Activated CD4-positive, alpha-beta memory T cell treated with anti-CD3 and anti-CD28 coated beads for 36 hours (primary cell): ENCODE measurements around the gene BOLA3. TPM values are rescaled to one million over a fixed set of nuclear protein-coding genes. Genes with fewer than 3 reads are reported as not detected.
"Not testable (repeated sequence)": the region's sequence is repeated elsewhere in the genome, so short reads cannot be mapped to it uniquely, and the experiment has no call there.

ENCODE experiments used
- CTCF ChIA-PET: fragments of 350-600 bp; sonication (Branson Sonifier 250); formaldehyde crosslinking; loops from one replicate; lab custom pipeline; 2021; ENCODE audit warnings: antibody characterized with exemption, inconsistent platforms; lab: Charles Lee
- POLR2A ChIA-PET: fragments of 350-600 bp; sonication (Branson Sonifier 250); formaldehyde crosslinking; loops from one replicate; lab custom pipeline; 2021; ENCODE audit warnings: antibody characterized with exemption; lab: Charles Lee
- DNase-seq: peaks from one replicate; pipeline ENCODE4 v3.0.0-alpha.2; 2020
- H3K27ac Mint-ChIP-seq: one replicate; pipeline ENCODE4 v1.8.0; 2021; ENCODE audit warnings: mixed read lengths
- H3K27me3 Mint-ChIP-seq: one replicate; pipeline ENCODE4 v1.8.0; 2021; ENCODE audit warnings: mixed read lengths
- H3K36me3 Mint-ChIP-seq: one replicate; pipeline ENCODE4 v1.8.0; 2021; ENCODE audit warnings: mixed read lengths
- H3K4me1 Mint-ChIP-seq: one replicate; pipeline ENCODE4 v1.8.0; 2021; ENCODE audit warnings: low read depth, mixed read lengths
- H3K4me3 Mint-ChIP-seq: one replicate; pipeline ENCODE4 v1.8.0; 2021; ENCODE audit warnings: mild to moderate bottlenecking, mixed read lengths
- H3K9me3 Mint-ChIP-seq: one replicate; pipeline ENCODE4 v1.8.0; 2021; ENCODE audit warnings: mixed read lengths
- intact Hi-C: fragments of 100-400 bp; cut with micrococcal nuclease; formaldehyde crosslinking; loops from one replicate; pipeline ENCODE4 v1.15.1; 2023
- total RNA-seq, 2 experiments: library from RNA; stranded (reverse); gene quantifications; one replicate each; pipeline ENCODE4 v1.2.3, GENCODE V29; 2021

BOLA3 gene
- total RNA-seq, 2 experiments from 2014 or later: 97.2 to 99.8 TPM

GRCh38 chr2:74149247-74149525, 1.5 kb upstream of the BOLA3 start:
- intact Hi-C loops: loop anchor here (2.0 kb wide), 1 partner anchor 30 kb away; the partner anchor contains the start of gene MOB1A
- Mint-ChIP-seq H3K36me3 (peaks cover 4% of the 10 kb centered on the region), H3K27ac (no peak overlapping the region), H3K4me3 (no peak overlapping the region), H3K27me3 (no peaks in the 10 kb centered on the region), H3K9me3 (no peaks in the 10 kb centered on the region), H3K4me1 (peaks cover 6% of the 10 kb centered on the region)
- DNase-seq: no peak
- CTCF ChIA-PET: interaction anchor here (2.7 to 8.9 kb wide), 4 partner anchors 28 to 326 kb away, joined by 22 to 100 read pairs (median 44); partner anchors contain the start of genes MOB1A and STAMBP
- POLR2A ChIA-PET: interaction anchor here (0.8 to 2.9 kb wide), 5 partner anchors 10 to 185 kb away, joined by 3 to 22 read pairs (median 3); partner anchors contain the start of gene MTHFD2

- Mint-ChIP-seq H3K36me3 (peaks cover 3% of the 10 kb centered on the region), H3K9me3 (no peaks in the 10 kb centered on the region), H3K4me1 (peaks cover 6% of the 10 kb centered on the region), H3K4me3 (peak overlapping the region; percentile 2), H3K27ac (no peak overlapping the region), H3K27me3 (no peaks in the 10 kb centered on the region)
- ChIA-PET CTCF (interaction anchor here (1.6 to 8.9 kb wide), 7 partner anchors 16 to 326 kb away, joined by 4 to 100 read pairs (median 22); partner anchors contain the start of genes MOB1A, MTHFD2 and STAMBP), POLR2A (interaction anchor here (0.6 to 2.9 kb wide), 8 partner anchors 11 to 317 kb away, joined by 3 to 22 read pairs (median 4); partner anchors contain the start of genes MOB1A and MTHFD2)
- intact Hi-C loops: loop anchor here (2.0 kb wide), 1 partner anchor 30 kb away; the partner anchor contains the start of gene MOB1A
- no peak for DNase-seq
Measured at GRCh38 chr2:74148457-74149246, 940 bp upstream of the BOLA3 start.

- DNase-seq: peak; percentile 72
- no peak overlapping the region for H3K27ac Mint-ChIP-seq
- CTCF ChIA-PET: interaction anchor here (0.6 to 8.9 kb wide), 22 partner anchors 15 to 1446 kb away, joined by 3 to 100 read pairs (median 4); partner anchors contain the start of genes MOB1A, MTHFD2 and STAMBP
Measured at GRCh38 chr2:74146929-74147726, 584 bp downstream of the BOLA3 start.

GRCh38 chr2:74142340-74142739, 5.4 kb downstream of the BOLA3 start:
- intact Hi-C loops: no loop called here
- Mint-ChIP-seq H3K4me3 (no peak overlapping the region), H3K36me3 (peaks cover 14% of the 10 kb centered on the region), H3K27me3 (no peaks in the 10 kb centered on the region), H3K9me3 (no peaks in the 10 kb centered on the region), H3K4me1 (peaks cover 4% of the 10 kb centered on the region), H3K27ac (no peak overlapping the region)
- ChIA-PET POLR2A (no interaction called here), CTCF (no interaction called here)
- no peak for DNase-seq

More at GRCh38 chr2:74146929-74147726, 584 bp downstream of the BOLA3 start:
- no peaks in the 10 kb centered on the region for H3K27me3 Mint-ChIP-seq
- POLR2A ChIA-PET: interaction anchor here (1.1 to 2.9 kb wide), 6 partner anchors 27 to 320 kb away, joined by 3 to 22 read pairs (median 6); partner anchors contain the start of genes MOB1A, MTHFD2 and STAMBP
- intact Hi-C loops: loop anchor here (1.0 to 2.0 kb wide), 6 partner anchors 27 to 318 kb away; partner anchors contain the start of genes DGUOK and MTHFD2
- H3K36me3 Mint-ChIP-seq: peaks cover 3% of the 10 kb centered on the region
- H3K4me1 Mint-ChIP-seq: peaks cover 4% of the 10 kb centered on the region
- H3K4me3 Mint-ChIP-seq: no peak overlapping the region
- no peaks in the 10 kb centered on the region for H3K9me3 Mint-ChIP-seq

GRCh38 chr2:74138600-74139323, 8.9 kb downstream of the BOLA3 start:
- H3K4me3 Mint-ChIP-seq: no peak overlapping the region
- no peaks in the 10 kb centered on the region for H3K9me3 Mint-ChIP-seq
- H3K36me3 Mint-ChIP-seq: peaks cover 25% of the 10 kb centered on the region
- POLR2A ChIA-PET: no interaction called here
- DNase-seq: no peak
- no peak overlapping the region for H3K27ac Mint-ChIP-seq
- intact Hi-C loops: no loop called here
- H3K27me3 Mint-ChIP-seq: no peaks in the 10 kb centered on the region
- H3K4me1 Mint-ChIP-seq: no peaks in the 10 kb centered on the region
- CTCF ChIA-PET: interaction anchor here (0.8 kb wide), 1 partner anchor 310 kb away, joined by 3 read pairs; the partner anchor contains the start of gene STAMBP

GRCh38 chr2:74137651-74138599, 9.8 kb downstream of the BOLA3 start:
- H3K4me3 Mint-ChIP-seq: no peak overlapping the region
- CTCF ChIA-PET: interaction anchor here (0.7 to 0.8 kb wide), 2 partner anchors 151 to 309 kb away, joined by 3 to 5 read pairs; partner anchors contain the start of gene STAMBP
- POLR2A ChIA-PET: interaction anchor here (0.7 kb wide), 1 partner anchor 68 kb away, joined by 3 read pairs; no protein-coding TSS in a partner anchor
- DNase-seq: no peak
- intact Hi-C loops: no loop called here
- no peak overlapping the region for H3K27ac Mint-ChIP-seq
- H3K27me3 Mint-ChIP-seq: no peaks in the 10 kb centered on the region
- no peaks in the 10 kb centered on the region for H3K4me1 Mint-ChIP-seq
- H3K36me3 Mint-ChIP-seq: peaks cover 32% of the 10 kb centered on the region
- H3K9me3 Mint-ChIP-seq: no peaks in the 10 kb centered on the region

- POLR2A ChIA-PET: no interaction called here
- DNase-seq: no peak
- intact Hi-C loops: no loop called here
- Mint-ChIP-seq H3K27me3 (peaks cover 15% of the 10 kb centered on the region), H3K9me3 (no peaks in the 10 kb centered on the region), H3K36me3 (peaks cover 18% of the 10 kb centered on the region), H3K4me1 (no peaks in the 10 kb centered on the region), H3K4me3 (no peak overlapping the region), H3K27ac (no peak overlapping the region)
- CTCF ChIA-PET: interaction anchor here (0.7 to 1.4 kb wide), 2 partner anchors 16 to 131 kb away, joined by 4 to 5 read pairs; partner anchors contain the start of gene BOLA3
Measured at GRCh38 chr2:74131901-74132300, 15.8 kb downstream of the BOLA3 start.

GRCh38 chr2:74130211-74130995, 17.3 kb downstream of the BOLA3 start:
- POLR2A ChIA-PET: no interaction called here
- no peak for DNase-seq
- H3K27ac Mint-ChIP-seq: no peak overlapping the region
- no peaks in the 10 kb centered on the region for H3K4me1 Mint-ChIP-seq
- H3K27me3 Mint-ChIP-seq: peaks cover 15% of the 10 kb centered on the region
- H3K9me3 Mint-ChIP-seq: no peaks in the 10 kb centered on the region
- intact Hi-C loops: no loop called here
- CTCF ChIA-PET: no interaction called here
- peaks cover 18% of the 10 kb centered on the region for H3K36me3 Mint-ChIP-seq
- no peak overlapping the region for H3K4me3 Mint-ChIP-seq

- ChIA-PET POLR2A (no interaction called here), CTCF (no interaction called here)
- no peaks in the 10 kb centered on the region for H3K4me1 Mint-ChIP-seq
- H3K4me3 Mint-ChIP-seq: no peak overlapping the region
- H3K27ac Mint-ChIP-seq: no peak overlapping the region
- intact Hi-C loops: no loop called here
- peaks cover 3% of the 10 kb centered on the region for H3K36me3 Mint-ChIP-seq
- DNase-seq: no peak
- peaks cover 15% of the 10 kb centered on the region for H3K27me3 Mint-ChIP-seq
- peaks cover 2% of the 10 kb centered on the region for H3K9me3 Mint-ChIP-seq
Measured at GRCh38 chr2:74128206-74128605, 19.5 kb downstream of the BOLA3 start.

GRCh38 chr2:74123955-74124354, 23.8 kb downstream of the BOLA3 start:
- H3K27me3 Mint-ChIP-seq, POLR2A ChIA-PET, H3K36me3 Mint-ChIP-seq, H3K4me3 Mint-ChIP-seq, CTCF ChIA-PET, H3K4me1 Mint-ChIP-seq, DNase-seq, H3K27ac Mint-ChIP-seq: not testable (repeated sequence)
- peaks cover 25% of the 10 kb centered on the region for H3K9me3 Mint-ChIP-seq
- intact Hi-C loops: loop anchor here (5.0 kb wide), 1 partner anchor 192 kb away; no protein-coding TSS in a partner anchor
